ENCODE data around the gene OR7D4. TPM values are rescaled to one million over a fixed set of nuclear protein-coding genes. Genes with fewer than 3 reads are reported as not detected.

The OR7D4 gene
- total RNA-seq, 1 experiment from 2014 or later, result not detected

DNA sequence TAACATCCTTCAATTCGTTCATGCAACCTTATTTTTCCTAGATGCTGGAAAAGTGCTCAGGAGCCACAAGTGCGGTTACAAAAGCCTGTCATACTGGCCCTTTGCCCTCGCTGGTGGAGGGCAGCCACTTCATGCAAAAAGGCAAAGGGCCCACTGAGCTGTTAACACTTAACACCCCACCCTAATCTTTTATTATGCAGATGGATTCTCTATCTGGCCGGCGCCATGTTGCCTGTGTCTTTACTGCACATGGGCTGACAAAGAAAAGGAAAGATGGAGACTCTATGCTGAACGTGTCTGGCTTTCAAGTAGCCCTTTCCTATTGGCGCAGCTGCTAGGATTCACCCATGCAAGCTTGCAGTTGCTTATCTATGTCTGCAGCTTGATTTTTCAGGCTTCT is 29.9 kb downstream of the OR7D4 start:
- H3K9me3 ChIP-seq (ENCODE audit: control insufficient read depth in 1 of 2, insufficient read depth in 1 of 2, low read depth in 1 of 2, low read length in 2 of 2), result no peaks in the 10 kb centered on the region
- H4K20me1 ChIP-seq (ENCODE audit: insufficient read depth), result no peaks in the 10 kb centered on the region
- TF ChIP-seq ELF1 (IDR thresholded peaks at IDR 0.05; ENCODE audit: borderline replicate concordance, low read depth) (no peak), ZFX (IDR thresholded peaks at IDR 0.05) (no peak), RAD21 (IDR thresholded peaks at IDR 0.05; ENCODE audit: low read depth) (no peak), POLR2A (IDR thresholded peaks at IDR 0.05; ENCODE audit: borderline replicate concordance, extremely low read depth, insufficient read depth, insufficient read length) (no peak), CEBPB (IDR thresholded peaks at IDR 0.05; ENCODE audit: low read depth) (no peak), EZH2 (IDR thresholded peaks at IDR 0.05) (no peak), TCF7L2 (IDR thresholded peaks at IDR 0.05; ENCODE audit: borderline replicate concordance, extremely low read depth, insufficient read depth, insufficient read length) (no peak)
- TF ChIP-seq, protein P1, sequence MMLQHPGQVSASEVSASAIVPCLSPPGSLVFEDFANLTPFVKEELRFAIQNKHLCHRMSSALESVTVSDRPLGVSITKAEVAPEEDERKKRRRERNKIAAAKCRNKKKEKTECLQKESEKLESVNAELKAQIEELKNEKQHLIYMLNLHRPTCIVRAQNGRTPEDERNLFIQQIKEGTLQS (IDR thresholded peaks at IDR 0.05), result no peak
- TF ChIP-seq, protein P2, sequence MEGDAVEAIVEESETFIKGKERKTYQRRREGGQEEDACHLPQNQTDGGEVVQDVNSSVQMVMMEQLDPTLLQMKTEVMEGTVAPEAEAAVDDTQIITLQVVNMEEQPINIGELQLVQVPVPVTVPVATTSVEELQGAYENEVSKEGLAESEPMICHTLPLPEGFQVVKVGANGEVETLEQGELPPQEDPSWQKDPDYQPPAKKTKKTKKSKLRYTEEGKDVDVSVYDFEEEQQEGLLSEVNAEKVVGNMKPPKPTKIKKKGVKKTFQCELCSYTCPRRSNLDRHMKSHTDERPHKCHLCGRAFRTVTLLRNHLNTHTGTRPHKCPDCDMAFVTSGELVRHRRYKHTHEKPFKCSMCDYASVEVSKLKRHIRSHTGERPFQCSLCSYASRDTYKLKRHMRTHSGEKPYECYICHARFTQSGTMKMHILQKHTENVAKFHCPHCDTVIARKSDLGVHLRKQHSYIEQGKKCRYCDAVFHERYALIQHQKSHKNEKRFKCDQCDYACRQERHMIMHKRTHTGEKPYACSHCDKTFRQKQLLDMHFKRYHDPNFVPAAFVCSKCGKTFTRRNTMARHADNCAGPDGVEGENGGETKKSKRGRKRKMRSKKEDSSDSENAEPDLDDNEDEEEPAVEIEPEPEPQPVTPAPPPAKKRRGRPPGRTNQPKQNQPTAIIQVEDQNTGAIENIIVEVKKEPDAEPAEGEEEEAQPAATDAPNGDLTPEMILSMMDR (IDR thresholded peaks at IDR 0.05 in 2 of 3, conservative IDR thresholded peaks at IDR 0.05 in 1 of 3; ENCODE audit: borderline replicate concordance in 1 of 3, insufficient read depth in 1 of 3, low read depth in 2 of 3, low read length in 2 of 3), result no peak
- TF ChIP-seq, protein P3, sequence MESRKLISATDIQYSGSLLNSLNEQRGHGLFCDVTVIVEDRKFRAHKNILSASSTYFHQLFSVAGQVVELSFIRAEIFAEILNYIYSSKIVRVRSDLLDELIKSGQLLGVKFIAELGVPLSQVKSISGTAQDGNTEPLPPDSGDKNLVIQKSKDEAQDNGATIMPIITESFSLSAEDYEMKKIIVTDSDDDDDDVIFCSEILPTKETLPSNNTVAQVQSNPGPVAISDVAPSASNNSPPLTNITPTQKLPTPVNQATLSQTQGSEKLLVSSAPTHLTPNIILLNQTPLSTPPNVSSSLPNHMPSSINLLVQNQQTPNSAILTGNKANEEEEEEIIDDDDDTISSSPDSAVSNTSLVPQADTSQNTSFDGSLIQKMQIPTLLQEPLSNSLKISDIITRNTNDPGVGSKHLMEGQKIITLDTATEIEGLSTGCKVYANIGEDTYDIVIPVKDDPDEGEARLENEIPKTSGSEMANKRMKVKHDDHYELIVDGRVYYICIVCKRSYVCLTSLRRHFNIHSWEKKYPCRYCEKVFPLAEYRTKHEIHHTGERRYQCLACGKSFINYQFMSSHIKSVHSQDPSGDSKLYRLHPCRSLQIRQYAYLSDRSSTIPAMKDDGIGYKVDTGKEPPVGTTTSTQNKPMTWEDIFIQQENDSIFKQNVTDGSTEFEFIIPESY (IDR thresholded peaks at IDR 0.05; ENCODE audit: extremely low read depth, insufficient replicate concordance, low read length), result no peak
- DNase-seq (ENCODE audit: low read depth, low spot score) (no peak), ATAC-seq (no peak)
- H3K9me2 ChIP-seq (ENCODE audit: insufficient read depth), result no peaks in the 10 kb centered on the region
- no peaks in the 10 kb centered on the region for H3K79me2 ChIP-seq (ENCODE audit: insufficient read depth, low read length)
- no peak overlapping the region for H3K27ac ChIP-seq (ENCODE audit: low read depth, low read length)
- H3K36me3 ChIP-seq (ENCODE audit: control insufficient read depth in 1 of 2, insufficient read depth in 2 of 2, low read length in 2 of 2), result no peaks in the 10 kb centered on the region
- RAD21 ChIA-PET (ENCODE audit: low non-redundant PET in 1 of 2, low total read pairs in 2 of 2, uncharacterized antibody in 2 of 2, unreplicated experiment in 2 of 2), result no interaction called here
- no peak overlapping the region for H3K4me2 ChIP-seq (ENCODE audit: low read length)
- POLR2A ChIA-PET, result no interaction called here
- H3K4me3 ChIP-seq (replicated peaks in 1 of 2; ENCODE audit: low read depth in 1 of 2, low read length in 2 of 2), result no peak overlapping the region
- no peaks in the 10 kb centered on the region for H3K27me3 ChIP-seq (ENCODE audit: insufficient read depth, low read length)
- BruUV-seq (replicated peaks), result no TSS peak
- H3K4me1 ChIP-seq (ENCODE audit: control insufficient read depth in 1 of 2, insufficient read depth in 2 of 2, low read length in 2 of 2), result no peaks in the 10 kb centered on the region
- H3K9ac ChIP-seq (ENCODE audit: low read length), result no peak overlapping the region
- no peak overlapping the region for H2AFZ ChIP-seq (ENCODE audit: low read depth, low read length, poor library complexity, severe bottlenecking)
- intact Hi-C loops (cut with micrococcal nuclease), result no loop called here
- CTCF ChIA-PET, result no interaction called here
